Right ventricle myocardium superior (tissue), 1 donor: Measurements from ENCODE around the gene TLR9. TPM values are rescaled to one million over a fixed set of nuclear protein-coding genes. Genes with fewer than 3 reads are reported as not detected.
A peak's percentile ranks its signal among the peaks of the same experiment; 100 is the strongest.

Source experiments
- ATAC-seq: fragments of 200-7000 bp; cut with Tn5 transposase; one replicate; pipeline ENCODE4 v1.9.1; 2020; ENCODE audit warnings: mild to moderate bottlenecking; ENCODE audit not compliant: poor library complexity
- DNase-seq: peaks from one replicate; pipeline ENCODE4 v3.0.0-alpha.2; 2020
- intact Hi-C: fragments of 100-400 bp; cut with DNase I; formaldehyde crosslinking; loops from one replicate; pipeline ENCODE4 v1.11.2; 2022
- total RNA-seq: library from RNA; stranded (reverse); fragmentation: NEBNext Ultra II Directional; extraction: Animal tissue kit (Norgen Biotek cat#: 25700); gene quantifications from one replicate; pipeline ENCODE4 v1.2.1, GENCODE V29; 2021
- donor health status: DM: no; HTN: yes; CAD: no; lungs with severe emphysema.

TLR9 gene
- total RNA-seq, 1 donor from 2014 or later = 0.32 TPM

GRCh38 chr3:52205727-52206372, 19.6 kb downstream of the TLR9 start:
- intact Hi-C loops = no loop called here
- DNase-seq (no peak), ATAC-seq (no peak)

- ATAC-seq (no peak), DNase-seq (peak; percentile 7)
- intact Hi-C loops = no loop called here
Observed at GRCh38 chr3:52204337-52205073, 20.9 kb downstream of the TLR9 start.

GRCh38 chr3:52203701-52204100, 21.7 kb downstream of the TLR9 start:
- peak; percentile 3 for DNase-seq
- intact Hi-C loops = no loop called here
- no peak for ATAC-seq

GRCh38 chr3:52202384-52203077, 22.9 kb downstream of the TLR9 start:
- no peak for ATAC-seq

GRCh38 chr3:52200981-52201679, 24.3 kb downstream of the TLR9 start:
- intact Hi-C loops = no loop called here
- DNase-seq = no peak
- ATAC-seq = no peak

More at GRCh38 chr3:52202384-52203077, 22.9 kb downstream of the TLR9 start:
- DNase-seq = peak; percentile 9
- intact Hi-C loops = no loop called here

- DNase-seq (peak; percentile 30), ATAC-seq (no peak)
- intact Hi-C loops = no loop called here
Observed at GRCh38 chr3:52198643-52199608, 26.5 kb downstream of the TLR9 start.

- intact Hi-C loops = no loop called here
Observed at GRCh38 chr3:52197842-52198625, 27.4 kb downstream of the TLR9 start, which contains the start of gene ALAS1. ALAS1 (plus strand) TSS chr3:52198160; CDS start chr3:52199242, 1,082 bp downstream.

GRCh38 chr3:52197499-52197841, 28.0 kb downstream of the TLR9 start:
- DNase-seq = no peak
- intact Hi-C loops = no loop called here
- no peak for ATAC-seq

More at GRCh38 chr3:52197842-52198625, 27.4 kb downstream of the TLR9 start, which contains the start of gene ALAS1:
- peak; percentile 96 for DNase-seq
- ATAC-seq = peak; percentile 89

- DNase-seq (peak; percentile 42), ATAC-seq (no peak)
- intact Hi-C loops = no loop called here
Observed at GRCh38 chr3:52196977-52197376, 28.5 kb downstream of the TLR9 start.

GRCh38 chr3:52195823-52196331, 29.6 kb downstream of the TLR9 start:
- DNase-seq (peak; percentile 44), ATAC-seq (peak; percentile 3)
- intact Hi-C loops = no loop called here

GRCh38 chr3:52195291-52195597, 30.2 kb downstream of the TLR9 start:
- DNase-seq = peak; percentile 3
- intact Hi-C loops = no loop called here
- no peak for ATAC-seq

- peak; percentile 82 for DNase-seq
- intact Hi-C loops = loop anchor here (5.0 kb wide), 1 partner anchor 37 kb away; no protein-coding TSS in a partner anchor
- no peak for ATAC-seq
Observed at GRCh38 chr3:52194485-52195290, 30.8 kb downstream of the TLR9 start.

GRCh38 chr3:52193065-52193464, 32.4 kb downstream of the TLR9 start:
- ATAC-seq = peak; percentile 6
- DNase-seq = peak; percentile 78
- intact Hi-C loops = loop anchor here (5.0 kb wide), 1 partner anchor 36 kb away; no protein-coding TSS in a partner anchor

GRCh38 chr3:52191663-52192062, 33.8 kb downstream of the TLR9 start:
- DNase-seq (peak; percentile 4), ATAC-seq (no peak)
- intact Hi-C loops = loop anchor here (5.0 kb wide), 1 partner anchor 34 kb away; no protein-coding TSS in a partner anchor

- intact Hi-C loops = loop anchor here (5.0 kb wide), 1 partner anchor 33 kb away; no protein-coding TSS in a partner anchor
- peak; percentile 41 for ATAC-seq
- peak; percentile 58 for DNase-seq
Observed at GRCh38 chr3:52190294-52191074, 35.0 kb downstream of the TLR9 start.
